HEK293 (cell line): Measurements from ENCODE around the gene CHCHD1.

Experiments
- CTCF ChIA-PET: fragments of 350-600 bp; formaldehyde crosslinking; extraction: SDS; loops from one replicate; lab custom pipeline; 2021; ENCODE audit warnings: antibody characterized with exemption; lab: Yijun Ruan, JAX
- POLR2A ChIA-PET: fragments of 300-600 bp; formaldehyde crosslinking; extraction: SDS; loops from one replicate; lab custom pipeline; 2020; ENCODE audit warnings: antibody characterized with exemption, inconsistent platforms; lab: Yijun Ruan, JAX
- H3K27ac ChIP-seq: fragments of 200-500 bp; sonication (Bioruptor generic); 2 replicates; pipeline ENCODE4 v1.5.1; 2014; ENCODE audit warnings: low read depth, low read length, control low read depth, inconsistent platforms; ENCODE audit errors: extremely low read depth
- H3K36me3 ChIP-seq, 2 experiments: fragments of 200-500 bp in 1 of 2; sonication (Bioruptor generic) in 1 of 2; 1 replicate in 1 of 2; 2 replicates in 1 of 2; pipeline ENCODE4 v1.5.1; 2014 to 2017; ENCODE audit warnings: inconsistent platforms in 2 of 2, low read length in 2 of 2; ENCODE audit not compliant: control insufficient read depth in 2 of 2, insufficient read depth in 1 of 2
- H3K4me1 ChIP-seq: fragments of 200-500 bp; sonication (Bioruptor generic); 2 replicates; pipeline ENCODE4 v1.5.1; 2014; ENCODE audit warnings: mild to moderate bottlenecking, low read length, inconsistent platforms; ENCODE audit not compliant: control insufficient read depth, insufficient read depth
- H3K4me3 ChIP-seq: 2 replicates; pipeline ENCODE4 v1.5.1; 2011; ENCODE audit warnings: low read depth, mild to moderate bottlenecking, control low read depth, low read length, moderate library complexity
- H3K9me3 ChIP-seq: fragments of 200-500 bp; sonication (Bioruptor generic); 2 replicates; pipeline ENCODE4 v1.5.1; 2014; ENCODE audit warnings: low read depth, low read length, inconsistent platforms; ENCODE audit not compliant: control insufficient read depth, insufficient read depth
- FEZF1 ChIP-seq: fragments of 450-650 bp; formaldehyde crosslinking; IDR thresholded peaks from 2 replicates; pipeline ENCODE4 v1.5.1; 2016; ENCODE audit warnings: missing biosample characterization, missing genetic modification characterization
- HOXA7 ChIP-seq: sonication (generic); formaldehyde crosslinking; IDR thresholded peaks from 2 replicates; pipeline ENCODE4 v1.8.1; 2022; ENCODE audit warnings: missing genetic modification reagents, borderline replicate concordance
- MZF1 ChIP-seq: fragments of 450-650 bp; formaldehyde crosslinking; IDR thresholded peaks from 2 replicates; pipeline ENCODE4 v1.5.1; 2017; ENCODE audit warnings: missing biosample characterization, missing genetic modification characterization, borderline replicate concordance
- PBX3 ChIP-seq: sonication (generic); formaldehyde crosslinking; IDR thresholded peaks from 2 replicates; pipeline ENCODE4 v1.8.1; 2022; ENCODE audit warnings: mild to moderate bottlenecking, moderate library complexity, missing genetic modification reagents
- REPIN1 ChIP-seq: fragments of 450-650 bp; formaldehyde crosslinking; IDR thresholded peaks from 2 replicates; pipeline ENCODE4 v1.5.1; 2017; ENCODE audit warnings: missing biosample characterization, missing genetic modification characterization, low read depth
- SP2 ChIP-seq: fragments of 450-650 bp; formaldehyde crosslinking; IDR thresholded peaks from 2 replicates; pipeline ENCODE4 v1.5.1; 2016; ENCODE audit warnings: missing biosample characterization, missing genetic modification characterization
- SP7 ChIP-seq: fragments of 450-650 bp; formaldehyde crosslinking; IDR thresholded peaks from 2 replicates; pipeline ENCODE4 v1.5.1; 2016; ENCODE audit warnings: missing biosample characterization, missing genetic modification characterization
- TSHZ1 ChIP-seq: fragments of 450-650 bp; formaldehyde crosslinking; IDR thresholded peaks from 2 replicates; pipeline ENCODE4 v1.5.1; 2016; ENCODE audit warnings: missing biosample characterization, missing genetic modification characterization, borderline replicate concordance
- ZBTB11 ChIP-seq: fragments of 450-650 bp; formaldehyde crosslinking; conservative IDR thresholded peaks from 2 replicates; pipeline ENCODE4 v1.5.1; 2016; ENCODE audit warnings: low read depth, missing biosample characterization, missing genetic modification characterization
- ZEB2 ChIP-seq: fragments of 450-650 bp; formaldehyde crosslinking; IDR thresholded peaks from 2 replicates; pipeline ENCODE4 v1.5.1; 2016; ENCODE audit warnings: missing biosample characterization, missing genetic modification characterization
- ZNF146 ChIP-seq: fragments of 450-650 bp; formaldehyde crosslinking; IDR thresholded peaks from 2 replicates; pipeline ENCODE4 v1.5.1; 2016; ENCODE audit warnings: missing biosample characterization, missing genetic modification characterization
- ZNF202 ChIP-seq: fragments of 450-650 bp; formaldehyde crosslinking; IDR thresholded peaks from 2 replicates; pipeline ENCODE4 v1.5.1; 2016; ENCODE audit warnings: missing biosample characterization, missing genetic modification characterization, borderline replicate concordance
- ZNF354C ChIP-seq: fragments of 450-650 bp; formaldehyde crosslinking; IDR thresholded peaks from 2 replicates; pipeline ENCODE4 v1.5.1; 2016; ENCODE audit warnings: missing biosample characterization, missing genetic modification characterization, low read depth, borderline replicate concordance
- ZNF366 ChIP-seq: fragments of 450-650 bp; formaldehyde crosslinking; conservative IDR thresholded peaks from 2 replicates; pipeline ENCODE4 v1.5.1; 2016; ENCODE audit warnings: missing biosample characterization, missing genetic modification characterization
- ZNF423 ChIP-seq: fragments of 450-650 bp; formaldehyde crosslinking; IDR thresholded peaks from 2 replicates; pipeline ENCODE4 v1.5.1; 2016; ENCODE audit warnings: missing biosample characterization, missing genetic modification characterization
- ZNF521 ChIP-seq: fragments of 450-650 bp; formaldehyde crosslinking; IDR thresholded peaks from 2 replicates; pipeline ENCODE4 v1.5.1; 2017; ENCODE audit warnings: missing biosample characterization, mild to moderate bottlenecking, missing genetic modification characterization
- ZNF548 ChIP-seq: fragments of 450-650 bp; formaldehyde crosslinking; IDR thresholded peaks from 2 replicates; pipeline ENCODE4 v1.5.1; 2016; ENCODE audit warnings: missing biosample characterization, missing genetic modification characterization
- ZNF654 ChIP-seq: fragments of 450-650 bp; formaldehyde crosslinking; IDR thresholded peaks from 2 replicates; pipeline ENCODE4 v1.5.1; 2016; ENCODE audit warnings: low read depth, missing biosample characterization, missing genetic modification characterization
- ZNF785 ChIP-seq: fragments of 450-650 bp; formaldehyde crosslinking; IDR thresholded peaks from 2 replicates; pipeline ENCODE4 v1.5.1; 2016; ENCODE audit warnings: missing biosample characterization, missing genetic modification characterization
- ZNF791 ChIP-seq: fragments of 450-650 bp; formaldehyde crosslinking; IDR thresholded peaks from 2 replicates; pipeline ENCODE4 v1.5.1; 2016; ENCODE audit warnings: missing biosample characterization, missing genetic modification characterization
- TF ChIP-seq, protein P1 (sequence below): fragments of 450-650 bp; formaldehyde crosslinking; IDR thresholded peaks from 2 replicates; pipeline ENCODE4 v1.5.0; 2017; ENCODE audit warnings: missing biosample characterization, missing genetic modification characterization, borderline replicate concordance

The CHCHD1 gene

DNA sequence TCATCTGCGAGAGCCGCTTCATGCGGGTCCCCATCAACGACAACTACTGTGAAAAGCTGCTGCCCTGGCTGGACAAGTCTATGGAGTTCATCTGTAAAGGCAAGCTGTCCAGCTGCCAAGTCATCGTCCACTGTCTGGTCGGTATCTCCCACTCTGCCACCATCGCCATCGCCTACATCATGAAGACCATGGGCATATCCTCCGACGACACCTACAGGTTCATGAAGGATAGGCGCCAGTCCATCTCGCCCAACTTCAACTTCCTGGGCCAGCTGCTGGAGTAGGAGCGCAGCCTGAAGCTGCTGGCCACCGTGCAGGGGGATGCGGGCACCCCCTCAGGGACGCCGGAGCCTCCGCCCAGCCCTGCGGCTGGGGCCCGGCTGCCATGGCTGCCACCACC is 49.4 kb upstream of the CHCHD1 start:
- no peak for TF ChIP-seq SP7
- TF ChIP-seq MZF1 (tag by site-specific recombination): no peak
- no peak for TF ChIP-seq ZNF654 (tag by site-specific recombination)
- TF ChIP-seq ZNF354C (tag by site-specific recombination): no peak
- TF ChIP-seq ZNF791 (tag by site-specific recombination): no peak
- TF ChIP-seq ZNF366 (tag by site-specific recombination): no peak
- TF ChIP-seq ZNF548: no peak
- TF ChIP-seq ZNF146 (tag by site-specific recombination): no peak
- TF ChIP-seq PBX3 (CRISPR knock-in tag): no peak
- no peak for TF ChIP-seq HOXA7
- no peak for TF ChIP-seq FEZF1 (tag by site-specific recombination)
- H3K27ac ChIP-seq: no peak overlapping the region
- peaks cover 0 to 31% of the 10 kb centered on the region in 2 experiments; a peak in 1 of 3 replicates for H3K36me3 ChIP-seq
- no peaks in the 10 kb centered on the region for H3K4me1 ChIP-seq
- ChIA-PET POLR2A (no interaction called here), CTCF (no interaction called here)
- no peaks in the 10 kb centered on the region for H3K9me3 ChIP-seq
- H3K4me3 ChIP-seq: no peak overlapping the region

- CTCF ChIA-PET: no interaction called here
- Histone ChIP-seq H3K4me1 (no peaks in the 10 kb centered on the region), H3K27ac (no peak overlapping the region), H3K9me3 (no peaks in the 10 kb centered on the region), H3K4me3 (no peak overlapping the region), H3K36me3 (peaks cover 0 to 28% of the 10 kb centered on the region in 2 experiments; a peak in 2 of 3 replicates)
- TF ChIP-seq ZNF423 (tag by site-specific recombination) (no peak), ZNF521 (tag by site-specific recombination) (no peak), ZBTB11 (tag by site-specific recombination) (no peak), ZNF202 (tag by site-specific recombination) (no peak), TSHZ1 (tag by site-specific recombination) (no peak), SP2 (no peak), REPIN1 (tag by site-specific recombination) (no peak), ZNF785 (tag by site-specific recombination) (no peak), ZEB2 (tag by site-specific recombination) (no peak)
- TF ChIP-seq, protein P1, sequence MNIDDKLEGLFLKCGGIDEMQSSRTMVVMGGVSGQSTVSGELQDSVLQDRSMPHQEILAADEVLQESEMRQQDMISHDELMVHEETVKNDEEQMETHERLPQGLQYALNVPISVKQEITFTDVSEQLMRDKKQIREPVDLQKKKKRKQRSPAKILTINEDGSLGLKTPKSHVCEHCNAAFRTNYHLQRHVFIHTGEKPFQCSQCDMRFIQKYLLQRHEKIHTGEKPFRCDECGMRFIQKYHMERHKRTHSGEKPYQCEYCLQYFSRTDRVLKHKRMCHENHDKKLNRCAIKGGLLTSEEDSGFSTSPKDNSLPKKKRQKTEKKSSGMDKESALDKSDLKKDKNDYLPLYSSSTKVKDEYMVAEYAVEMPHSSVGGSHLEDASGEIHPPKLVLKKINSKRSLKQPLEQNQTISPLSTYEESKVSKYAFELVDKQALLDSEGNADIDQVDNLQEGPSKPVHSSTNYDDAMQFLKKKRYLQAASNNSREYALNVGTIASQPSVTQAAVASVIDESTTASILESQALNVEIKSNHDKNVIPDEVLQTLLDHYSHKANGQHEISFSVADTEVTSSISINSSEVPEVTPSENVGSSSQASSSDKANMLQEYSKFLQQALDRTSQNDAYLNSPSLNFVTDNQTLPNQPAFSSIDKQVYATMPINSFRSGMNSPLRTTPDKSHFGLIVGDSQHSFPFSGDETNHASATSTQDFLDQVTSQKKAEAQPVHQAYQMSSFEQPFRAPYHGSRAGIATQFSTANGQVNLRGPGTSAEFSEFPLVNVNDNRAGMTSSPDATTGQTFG: no peak
- POLR2A ChIA-PET: interaction anchor here (0.6 to 2.6 kb wide), 4 partner anchors 11 to 391 kb away, joined by 3 to 11 read pairs (median 5); partner anchors contain the start of gene SEC24C
These were observed 48.8 kb upstream of the CHCHD1 start for GRCh38 chr10:73732931-73733623.
